HG03460 (cell line): ENCODE results near the gene FCER2.
"Not testable (repeated sequence)": the region's sequence is repeated elsewhere in the genome, so short reads cannot be mapped to it uniquely, and the experiment has no call there.

Experiments used
- ATAC-seq: cut with Tn5 transposase; IDR thresholded peaks from one replicate; pipeline ENCODE4 v1.9.1; 2021; ENCODE audit not compliant: unreplicated experiment

Gene FCER2

DNA sequence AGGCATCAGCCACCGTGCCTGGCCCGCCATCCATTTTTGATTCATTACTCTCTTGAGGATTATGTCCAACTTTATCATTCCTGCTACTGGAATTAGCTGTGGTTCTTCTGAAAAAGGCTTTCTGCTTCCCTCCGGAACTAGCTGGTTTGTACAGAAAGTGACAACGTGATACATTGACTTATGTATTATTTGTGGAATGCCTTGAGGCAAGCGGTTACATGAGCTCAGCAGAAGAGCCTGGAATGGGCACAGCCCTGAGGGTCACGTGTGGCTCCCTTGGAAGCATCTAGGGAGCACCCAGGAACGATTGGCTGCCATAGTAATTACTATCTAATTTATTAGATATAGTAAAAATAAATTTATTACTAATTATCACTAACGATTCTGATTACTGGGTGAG, 47.5 kb downstream of the FCER2 start:
- ATAC-seq = no peak

DNA sequence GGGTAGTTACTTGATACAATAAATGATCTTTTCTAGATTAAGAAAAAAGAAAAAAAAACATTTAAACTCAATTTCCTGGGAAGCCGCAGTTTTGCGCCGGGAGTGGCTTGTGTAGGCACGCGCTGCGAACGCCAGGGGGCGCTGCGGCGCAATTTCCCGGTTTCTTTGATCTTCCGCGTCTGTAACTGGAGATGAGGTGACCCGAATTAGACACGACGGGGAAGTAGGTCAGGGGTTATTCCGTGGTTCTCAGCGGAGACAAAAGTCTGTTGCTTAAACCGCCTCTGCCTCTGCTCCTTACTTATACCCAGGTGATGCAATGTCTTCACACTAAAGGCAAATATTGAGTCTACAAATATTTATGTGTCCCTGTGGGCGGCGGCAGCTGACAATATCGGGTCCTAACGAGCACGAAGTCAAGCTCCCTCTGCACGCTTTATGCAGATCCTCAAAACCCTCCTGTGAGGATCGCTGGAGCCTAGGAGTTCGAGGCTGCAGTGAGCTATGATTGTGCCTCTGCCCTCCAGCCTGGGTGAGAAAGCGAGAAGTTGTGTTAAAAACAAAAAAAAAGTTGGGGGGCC, 49.8 kb downstream of the FCER2 start:
- ATAC-seq = no peak

DNA sequence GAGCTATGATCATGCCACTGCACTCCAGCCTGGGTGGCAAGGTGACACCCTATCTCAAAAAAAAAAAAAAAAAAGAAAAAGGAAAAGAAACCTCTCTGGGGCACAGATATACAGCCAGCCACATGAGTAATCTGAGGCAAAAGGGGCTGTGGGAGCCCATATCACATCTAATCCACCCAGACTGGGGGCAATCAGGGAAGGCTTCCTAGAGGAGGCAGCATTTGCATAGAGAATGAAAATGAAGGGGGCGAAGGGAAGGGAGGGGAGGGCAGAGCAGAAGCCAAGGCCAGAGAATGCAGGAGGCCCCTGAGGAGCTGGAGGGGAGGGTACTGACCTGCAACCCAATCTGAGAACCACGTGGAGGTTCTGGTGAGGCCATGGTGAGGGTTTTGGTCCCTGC, 51.8 kb downstream of the FCER2 start:
- no peak for ATAC-seq

DNA sequence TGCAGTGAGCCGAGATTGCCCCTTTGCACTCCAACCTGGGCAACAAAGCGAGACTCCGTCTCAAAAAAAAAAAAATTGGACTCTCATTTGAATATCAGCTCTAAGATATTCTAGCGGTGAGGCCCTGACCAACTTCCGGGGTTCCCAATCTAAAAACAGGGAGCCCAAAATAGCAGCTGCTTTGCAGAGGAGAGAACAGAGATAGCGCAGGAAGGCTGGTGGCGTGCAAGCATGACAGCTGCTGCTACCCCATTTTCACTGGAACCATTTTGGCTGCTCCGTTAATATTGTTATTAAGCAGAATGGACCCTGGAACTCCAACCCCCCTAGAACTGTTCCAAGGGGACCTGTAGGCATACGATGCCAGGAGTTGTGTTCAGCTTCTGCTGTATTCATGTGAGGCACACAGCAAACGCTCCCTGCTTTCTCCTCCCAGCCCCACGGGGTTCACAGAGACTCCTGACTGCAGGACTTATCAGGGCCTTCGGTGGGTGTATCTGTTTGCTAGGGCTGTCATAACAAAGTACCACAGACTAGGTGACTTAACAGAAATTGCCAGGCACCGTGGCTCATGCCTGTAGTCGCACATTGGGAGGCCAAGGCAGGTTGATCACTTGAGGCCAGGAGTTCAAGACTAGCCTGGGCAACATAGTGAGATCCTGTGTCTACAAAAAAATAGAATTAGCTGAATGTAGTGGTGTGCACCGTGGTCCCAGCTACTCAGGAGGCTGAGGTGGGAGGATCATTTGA, 53.5 kb downstream of the FCER2 start:
- ATAC-seq = no peak

DNA sequence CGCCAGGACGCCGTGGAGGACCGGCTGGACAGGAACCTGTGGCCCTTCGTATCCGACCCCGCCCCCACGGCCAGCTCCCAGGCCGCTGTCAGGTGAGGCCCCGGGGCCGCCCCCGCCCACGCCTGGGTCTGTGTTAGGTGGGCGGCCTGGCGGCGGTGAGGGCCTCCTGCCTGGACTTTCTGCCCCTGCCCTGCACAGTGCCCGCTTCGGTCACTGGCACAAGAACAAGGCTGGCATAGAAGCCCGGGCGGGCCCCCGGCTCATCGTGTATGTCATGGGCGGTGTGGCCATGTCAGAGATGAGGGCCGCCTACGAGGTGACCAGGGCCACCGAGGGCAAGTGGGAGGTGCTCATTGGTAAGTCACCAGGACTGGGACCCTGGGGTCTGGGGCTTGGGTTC, 54.8 kb downstream of the FCER2 start:
- ATAC-seq = no peak

DNA sequence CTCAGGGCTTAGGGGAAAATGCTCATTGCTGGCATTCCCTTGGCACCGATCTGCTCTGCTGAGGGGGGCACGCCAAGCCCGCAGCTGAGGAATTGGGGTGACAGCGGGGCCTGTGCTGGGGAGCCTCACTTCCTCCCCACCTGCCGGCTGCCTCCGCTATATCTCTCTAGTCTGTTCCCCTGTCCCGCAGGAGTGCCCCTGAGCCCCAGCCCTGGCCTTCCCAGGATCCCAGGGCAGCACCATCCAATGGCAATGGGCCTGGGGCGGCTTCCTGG, 55.6 kb downstream of the FCER2 start:
- ATAC-seq = no peak

DNA sequence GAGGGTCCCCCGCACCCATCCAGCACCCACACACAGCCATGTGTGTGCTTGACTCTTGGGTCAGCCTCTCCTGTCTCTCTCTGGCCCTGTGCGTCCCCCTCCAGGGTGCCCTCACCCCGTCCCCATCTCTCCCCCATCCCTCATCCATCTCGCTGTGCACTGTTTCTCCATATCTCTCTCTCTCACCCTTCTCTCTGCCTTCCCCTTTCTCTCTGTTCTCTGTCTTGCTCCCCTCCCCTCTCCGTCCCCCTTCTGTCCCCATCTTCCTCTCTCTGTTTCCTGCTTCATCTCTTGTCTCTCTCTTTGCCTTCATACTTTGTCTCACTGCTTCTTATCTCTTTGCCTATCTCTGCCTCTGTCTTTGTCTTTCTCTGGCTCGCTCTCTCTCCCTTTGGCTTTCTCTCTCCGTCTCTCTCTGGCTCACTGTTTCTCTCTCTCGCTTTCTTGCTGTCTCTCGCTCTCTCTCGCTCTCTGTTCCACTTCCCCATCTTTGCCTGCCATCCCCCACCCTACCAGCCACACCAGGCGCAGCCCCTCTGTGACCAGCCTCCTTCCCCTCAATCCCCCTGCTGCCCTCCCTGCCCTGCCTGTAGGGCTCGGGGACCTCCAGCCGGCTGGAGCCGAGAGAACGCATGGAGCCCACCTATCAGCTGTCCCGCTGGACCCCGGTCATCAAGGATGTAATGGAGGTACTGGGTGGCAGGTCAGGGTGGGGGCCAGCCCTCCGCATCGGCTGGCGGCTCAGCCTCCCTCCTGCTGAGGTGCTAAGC, 56.1 kb downstream of the FCER2 start:
- ATAC-seq = no peak

DNA sequence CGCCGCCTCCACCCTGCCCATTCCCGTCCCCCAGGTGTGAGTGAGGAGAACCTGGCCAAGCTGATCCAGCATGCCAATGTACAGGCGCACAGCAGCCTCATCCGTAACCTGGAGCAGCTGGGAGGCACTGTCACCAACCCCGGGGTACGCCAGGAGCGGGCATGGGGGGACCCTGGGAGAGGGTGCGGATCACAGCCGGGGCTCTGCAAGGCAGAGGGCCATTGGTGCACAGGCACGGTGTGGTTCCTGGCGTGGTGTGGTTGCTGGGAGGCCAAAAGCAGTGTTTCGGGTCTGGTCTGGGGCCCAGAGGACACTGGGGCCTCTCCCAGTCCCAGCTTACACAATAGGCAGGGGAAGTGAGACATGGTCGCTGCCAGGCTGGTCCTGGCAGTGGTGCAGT, 56.8 kb downstream of the FCER2 start:
- ATAC-seq = no peak

DNA sequence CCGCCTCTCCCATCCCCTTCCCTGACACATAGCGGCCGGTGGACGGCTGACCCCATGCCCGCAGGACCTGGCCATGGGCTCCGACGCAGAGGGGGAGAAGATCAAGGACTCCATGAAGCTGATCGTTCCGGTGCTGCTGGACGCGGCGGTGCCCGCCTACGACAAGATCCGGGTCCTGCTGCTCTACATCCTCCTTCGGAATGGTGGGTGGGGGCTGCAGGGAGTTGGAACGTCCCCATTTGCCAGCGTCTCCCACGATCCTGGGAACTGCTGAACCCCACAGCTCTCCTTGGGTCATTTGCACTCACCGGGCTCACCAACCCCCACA, 57.4 kb downstream of the FCER2 start:
- no peak for ATAC-seq

DNA sequence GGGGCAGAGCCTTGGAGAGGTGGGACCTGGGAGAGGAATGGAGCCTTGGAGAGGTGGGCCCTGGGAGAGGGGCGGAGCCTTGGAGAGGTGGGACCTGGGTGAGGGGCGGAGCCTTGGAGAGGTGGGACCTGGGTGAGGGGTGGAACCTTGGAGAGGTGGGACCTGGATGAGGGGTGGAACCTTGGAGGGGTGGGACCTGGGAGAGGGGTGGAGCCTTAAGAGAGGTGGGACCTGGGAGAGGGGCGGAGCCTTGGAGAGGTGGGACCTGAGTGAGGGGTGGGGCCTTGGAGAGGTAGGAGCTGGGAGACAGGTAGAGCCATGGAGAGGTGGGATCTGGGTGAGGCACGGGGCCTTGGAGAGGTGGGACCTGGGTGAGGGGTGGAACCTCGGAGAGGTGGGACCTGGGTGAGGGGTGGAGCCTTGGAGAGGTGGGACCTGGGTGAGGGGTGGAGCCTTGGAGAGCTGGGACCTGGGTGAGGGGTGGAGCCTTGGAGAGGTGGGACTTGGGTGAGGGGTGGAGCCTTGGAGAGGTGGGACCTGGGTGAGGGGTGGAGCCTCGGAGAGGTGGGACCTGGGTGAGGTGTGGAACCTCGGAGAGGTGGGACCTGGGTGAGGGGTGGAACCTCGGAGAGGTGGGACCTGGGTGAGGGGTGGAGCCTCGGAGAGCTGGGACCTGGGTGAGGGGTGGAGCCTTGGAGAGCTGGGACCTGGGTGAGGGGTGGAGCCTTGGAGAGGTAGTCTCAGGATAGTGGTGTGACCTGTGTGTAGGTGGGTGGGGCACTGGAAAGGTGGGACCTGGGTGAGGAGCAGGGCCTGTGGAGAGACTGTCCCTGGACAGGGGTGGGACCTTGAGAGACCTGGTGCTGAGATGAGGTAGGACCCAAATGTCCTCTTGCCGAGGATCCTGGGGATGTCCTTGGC, 58.0 kb downstream of the FCER2 start:
- ATAC-seq = not testable (repeated sequence)

DNA sequence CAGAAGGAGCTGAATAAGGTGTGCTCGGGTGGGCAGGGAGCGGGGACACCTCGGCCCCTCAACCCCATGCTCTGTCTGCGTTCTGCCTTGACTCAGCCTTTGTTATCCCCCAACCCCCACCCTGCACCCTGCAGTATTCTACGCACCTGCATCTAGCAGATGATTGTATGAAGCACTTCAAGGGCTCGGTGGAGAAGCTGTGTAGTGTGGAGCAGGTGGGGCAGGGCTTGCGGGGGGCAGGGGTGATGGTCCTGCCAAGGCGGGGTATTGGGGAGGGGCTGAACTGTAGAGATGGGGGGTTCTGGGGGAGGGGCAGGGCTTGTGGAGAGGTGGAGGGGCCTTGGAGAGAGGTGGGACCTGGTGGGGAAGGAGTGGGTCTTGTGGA, 58.9 kb downstream of the FCER2 start:
- no peak for ATAC-seq

DNA sequence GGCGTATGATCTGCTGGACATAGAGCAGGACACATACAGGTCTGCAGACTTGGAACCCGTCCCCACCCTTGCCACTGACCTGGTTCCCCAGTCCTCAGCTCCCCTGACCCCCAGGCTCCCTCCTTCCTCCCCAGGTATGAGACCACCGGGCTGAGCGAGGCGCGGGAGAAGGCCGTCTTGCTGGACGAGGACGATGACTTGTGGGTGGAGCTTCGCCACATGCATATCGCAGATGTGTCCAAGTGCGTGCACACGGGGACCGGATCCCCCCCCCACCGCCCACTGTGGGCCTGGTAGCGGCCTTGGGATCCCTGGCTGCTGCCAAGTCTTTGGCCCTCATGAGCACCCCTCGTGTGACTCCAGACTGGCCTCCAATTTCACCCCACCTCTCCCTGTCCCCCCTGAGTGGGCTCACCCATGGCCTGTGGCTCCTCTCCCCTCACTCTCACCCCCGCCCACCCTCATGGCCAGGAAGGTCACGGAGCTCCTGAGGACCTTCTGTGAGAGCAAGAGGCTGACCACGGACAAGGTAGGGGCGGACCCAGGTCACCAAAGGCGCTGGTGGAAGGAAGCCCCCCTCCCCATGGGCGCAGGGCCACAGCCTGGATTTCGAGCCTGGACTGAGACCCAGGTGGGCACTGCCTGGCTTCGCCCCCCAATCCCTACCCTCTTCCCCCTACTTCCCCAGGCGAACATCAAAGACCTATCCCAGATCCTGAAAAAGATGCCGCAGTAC, 59.5 kb downstream of the FCER2 start:
- ATAC-seq = no peak

DNA sequence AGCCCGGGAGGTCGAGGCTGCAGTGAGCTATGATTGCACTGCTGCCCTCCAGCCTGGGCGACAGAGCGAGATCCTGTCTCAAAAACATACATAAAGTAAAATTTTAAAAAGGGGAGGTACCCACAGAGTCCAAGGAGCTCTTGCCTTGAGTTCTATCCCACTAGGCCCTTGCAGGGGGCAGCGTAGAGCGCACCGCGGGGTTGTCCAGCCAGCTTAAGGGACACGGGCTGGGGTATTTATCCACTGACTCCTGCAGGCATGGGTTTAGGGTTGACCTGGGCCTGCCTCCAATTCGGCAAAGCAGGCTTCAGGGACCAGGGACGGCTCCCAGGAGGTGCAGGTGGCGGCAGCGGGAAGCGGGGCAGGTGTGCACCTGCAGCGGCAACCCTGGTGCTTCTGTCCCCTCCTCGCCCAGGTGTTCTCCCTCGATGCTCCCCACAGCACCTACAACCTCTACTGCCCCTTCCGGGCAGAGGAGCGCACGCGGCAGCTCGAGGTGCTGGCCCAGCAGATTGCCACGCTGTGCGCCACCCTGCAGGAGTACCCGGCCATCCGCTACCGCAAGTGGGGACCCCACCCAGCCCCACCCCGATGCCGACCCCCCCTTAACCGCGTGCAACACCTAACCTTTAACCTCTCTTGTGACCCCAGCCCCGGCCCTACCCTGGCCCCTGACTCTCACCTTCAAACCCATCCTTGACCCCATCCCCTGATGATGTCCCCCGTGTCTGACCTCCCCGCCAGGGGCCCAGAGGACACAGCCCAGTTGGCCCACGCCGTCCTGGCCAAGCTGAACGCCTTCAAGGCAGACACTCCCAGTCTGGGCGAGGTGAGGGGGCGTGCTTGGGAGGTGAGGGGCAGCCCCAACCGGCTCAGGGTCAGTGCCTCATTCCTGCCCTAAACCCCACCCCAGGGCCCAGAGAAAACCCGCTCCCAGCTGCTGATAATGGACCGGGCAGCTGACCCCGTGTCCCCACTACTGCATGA, 60.3 kb downstream of the FCER2 start:
- ATAC-seq = no peak

DNA sequence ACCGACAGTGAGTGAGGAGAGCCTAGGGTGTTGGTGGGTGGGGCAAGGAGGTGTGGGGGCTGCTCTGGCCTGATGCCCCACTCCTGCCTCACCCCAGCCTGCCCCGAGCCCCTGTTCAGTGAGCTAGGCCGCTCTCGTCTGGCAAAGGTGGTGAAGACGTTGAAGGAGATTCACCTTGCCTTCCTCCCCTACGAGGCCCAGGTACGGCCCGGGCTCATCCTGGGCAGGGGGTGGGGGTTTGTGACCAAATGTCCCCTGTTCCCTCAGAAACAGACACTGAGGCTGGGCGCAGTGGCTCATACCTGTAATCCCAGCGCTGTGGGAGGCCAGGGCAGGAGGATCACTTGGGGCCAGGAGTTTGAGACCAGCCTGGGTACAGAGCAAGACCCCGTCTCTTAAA, 61.1 kb downstream of the FCER2 start:
- ATAC-seq = no peak

DNA sequence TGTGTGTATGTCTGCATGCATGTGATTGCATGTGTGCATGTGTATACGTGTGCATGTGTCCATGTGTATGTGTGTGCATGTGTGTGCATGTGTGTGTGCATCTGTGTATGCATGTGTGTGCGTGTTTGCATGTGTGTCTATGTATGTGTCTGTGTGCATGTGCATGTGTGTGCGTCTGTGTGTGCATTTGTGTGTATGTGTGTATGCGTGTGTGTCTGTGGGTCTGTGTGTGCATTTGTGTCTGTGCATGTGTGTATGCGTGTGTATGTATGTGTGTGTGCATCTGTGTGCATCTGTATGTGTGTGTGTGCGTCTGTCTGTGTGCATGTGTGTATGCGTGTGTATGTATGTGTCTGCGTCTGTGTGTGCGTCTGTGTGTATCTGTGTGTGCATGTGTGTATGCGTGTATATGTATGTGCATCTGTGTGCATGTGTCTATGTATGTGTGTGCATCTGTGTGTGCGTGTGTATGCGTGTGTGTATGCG, 62.0 kb downstream of the FCER2 start:
- ATAC-seq = no peak

DNA sequence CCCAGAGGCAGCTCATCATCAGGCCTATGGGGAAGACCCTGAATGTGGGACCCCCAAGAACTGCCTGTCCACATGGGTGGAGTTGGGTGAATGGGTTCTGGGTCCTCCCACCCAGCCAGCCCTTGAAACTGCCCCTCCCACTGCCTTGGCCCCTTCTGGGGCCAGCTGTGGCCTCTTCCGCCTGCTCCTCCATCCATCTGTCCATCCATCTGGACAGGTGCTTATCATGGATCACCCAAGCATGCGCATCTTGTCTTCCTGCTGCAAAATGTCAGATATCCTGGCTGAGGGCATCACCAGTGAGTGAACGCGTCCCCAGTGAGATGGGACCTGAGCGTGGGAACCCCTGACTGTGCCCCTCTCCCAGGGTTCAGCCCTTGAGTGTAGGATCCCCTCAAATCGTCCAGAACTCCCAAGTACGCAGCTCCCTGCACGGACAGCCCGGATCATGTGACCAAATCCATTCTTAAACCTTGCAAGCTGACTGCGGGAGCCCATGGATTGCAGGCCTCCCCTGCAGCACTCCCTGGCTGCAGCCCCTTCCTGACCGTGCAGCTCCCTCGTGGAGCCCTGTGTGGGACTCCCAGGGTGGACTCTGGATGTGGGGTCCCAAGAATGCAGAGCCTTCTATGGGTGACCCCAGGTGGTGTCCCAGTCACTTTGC, 63.0 kb downstream of the FCER2 start:
- no peak for ATAC-seq
